ENCODE measurements around the gene ARL14EPL.

DNA sequence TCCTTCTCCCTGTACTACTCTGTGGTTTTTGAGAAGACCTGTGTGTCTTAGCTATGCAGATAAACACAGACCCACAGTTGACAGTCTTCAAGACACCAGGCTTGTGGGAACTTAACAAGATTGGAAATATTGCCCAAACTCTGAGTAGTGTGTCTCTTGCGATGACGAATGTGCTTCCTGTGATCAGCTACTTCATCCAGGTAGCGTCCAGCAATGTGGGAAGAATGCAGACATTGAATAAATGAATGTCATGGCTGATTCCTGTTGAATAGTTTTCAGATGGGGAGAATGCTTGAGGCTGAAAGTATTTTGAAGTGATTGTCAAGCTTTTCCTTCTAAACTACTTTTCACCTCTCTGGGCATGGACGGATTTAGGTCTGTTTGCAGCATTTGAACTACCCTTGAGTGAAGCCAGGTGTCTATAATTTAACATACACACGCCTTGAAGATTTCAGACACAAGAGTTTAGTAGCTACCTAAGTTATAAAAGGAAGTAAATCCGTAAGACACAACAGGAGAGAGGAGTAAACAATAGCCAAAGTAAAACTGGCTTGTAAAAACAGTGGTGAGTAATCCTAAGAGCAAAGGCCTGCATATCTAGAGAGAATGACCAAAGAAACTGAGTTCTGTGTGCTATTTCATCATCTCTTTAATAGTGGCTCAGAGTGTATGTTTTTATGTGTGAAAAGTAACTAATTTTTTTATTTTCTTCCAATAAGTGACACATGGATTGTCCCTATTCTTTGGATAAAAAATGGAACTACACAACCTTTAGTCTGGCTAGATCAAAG lies 30.0 kb upstream of the ARL14EPL start:
- TF ChIP-seq, protein P1, sequence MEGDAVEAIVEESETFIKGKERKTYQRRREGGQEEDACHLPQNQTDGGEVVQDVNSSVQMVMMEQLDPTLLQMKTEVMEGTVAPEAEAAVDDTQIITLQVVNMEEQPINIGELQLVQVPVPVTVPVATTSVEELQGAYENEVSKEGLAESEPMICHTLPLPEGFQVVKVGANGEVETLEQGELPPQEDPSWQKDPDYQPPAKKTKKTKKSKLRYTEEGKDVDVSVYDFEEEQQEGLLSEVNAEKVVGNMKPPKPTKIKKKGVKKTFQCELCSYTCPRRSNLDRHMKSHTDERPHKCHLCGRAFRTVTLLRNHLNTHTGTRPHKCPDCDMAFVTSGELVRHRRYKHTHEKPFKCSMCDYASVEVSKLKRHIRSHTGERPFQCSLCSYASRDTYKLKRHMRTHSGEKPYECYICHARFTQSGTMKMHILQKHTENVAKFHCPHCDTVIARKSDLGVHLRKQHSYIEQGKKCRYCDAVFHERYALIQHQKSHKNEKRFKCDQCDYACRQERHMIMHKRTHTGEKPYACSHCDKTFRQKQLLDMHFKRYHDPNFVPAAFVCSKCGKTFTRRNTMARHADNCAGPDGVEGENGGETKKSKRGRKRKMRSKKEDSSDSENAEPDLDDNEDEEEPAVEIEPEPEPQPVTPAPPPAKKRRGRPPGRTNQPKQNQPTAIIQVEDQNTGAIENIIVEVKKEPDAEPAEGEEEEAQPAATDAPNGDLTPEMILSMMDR (IDR thresholded peaks at IDR 0.05; ENCODE audit: insufficient read depth, low read depth, low read length) = no peak
- TF ChIP-seq EZH2 (IDR thresholded peaks at IDR 0.05; ENCODE audit: insufficient read depth, low read length) = no peak
